GM18502 (cell line): ENCODE measurements around the gene LMO3.
A peak's percentile ranks its signal among the peaks of the same experiment; 100 is the strongest.

Experiments
- ATAC-seq: cut with Tn5 transposase; IDR thresholded peaks from one replicate; pipeline ENCODE4 v1.9.1; 2021; ENCODE audit warnings: mild to moderate bottlenecking; ENCODE audit not compliant: unreplicated experiment, poor library complexity

Gene LMO3

DNA sequence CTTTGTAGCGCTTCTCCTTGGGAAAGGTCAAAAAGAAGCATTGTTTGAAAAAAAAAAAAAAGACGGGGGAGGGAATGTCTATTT lies at the start of gene LMO3:
LMO3 (minus strand) TSS at position 46 of the 84 bp plus-strand sequence. CDS start 5,302 bp downstream, outside the sequence.
- no peak for ATAC-seq

DNA sequence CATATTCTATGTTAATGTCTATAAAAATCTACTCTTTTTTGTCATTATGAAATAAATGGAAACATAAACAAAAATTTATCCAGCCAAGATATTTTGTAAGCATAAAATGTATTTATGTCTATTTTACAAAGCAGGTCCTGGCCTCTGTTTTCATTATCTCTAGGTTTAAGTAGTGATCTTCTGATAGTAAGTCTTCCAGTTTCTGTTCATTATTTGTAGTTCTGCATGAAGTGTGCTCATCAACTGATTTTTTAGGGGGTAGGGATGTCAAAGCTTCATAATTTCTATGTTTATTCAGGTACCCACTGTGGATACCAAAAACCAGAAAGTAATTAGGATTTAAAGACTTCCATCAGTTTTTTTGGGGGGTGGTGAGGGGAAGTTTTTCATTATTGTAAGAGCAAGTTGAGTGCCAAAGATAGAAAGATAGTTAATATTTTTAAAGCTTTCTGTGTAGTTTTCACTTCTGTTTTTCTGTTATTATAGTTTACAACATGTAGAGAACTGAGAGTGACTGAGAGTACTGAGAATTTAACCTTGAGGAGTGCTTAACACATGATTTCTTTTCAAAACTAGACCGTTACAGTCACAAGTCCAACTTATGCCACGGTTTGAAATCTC lies 30.6 kb upstream of the LMO3 start:
- ATAC-seq = peak; percentile 94

- ATAC-seq = no peak
These were observed 28.8 kb upstream of the LMO3 start for GRCh38 chr12:16634786-16635185.

GRCh38 chr12:16626991-16627390 lies 21.0 kb upstream of the LMO3 start:
- no peak for ATAC-seq

- ATAC-seq = peak; percentile 58
These were observed 16.4 kb upstream of the LMO3 start for GRCh38 chr12:16622338-16622737.

DNA sequence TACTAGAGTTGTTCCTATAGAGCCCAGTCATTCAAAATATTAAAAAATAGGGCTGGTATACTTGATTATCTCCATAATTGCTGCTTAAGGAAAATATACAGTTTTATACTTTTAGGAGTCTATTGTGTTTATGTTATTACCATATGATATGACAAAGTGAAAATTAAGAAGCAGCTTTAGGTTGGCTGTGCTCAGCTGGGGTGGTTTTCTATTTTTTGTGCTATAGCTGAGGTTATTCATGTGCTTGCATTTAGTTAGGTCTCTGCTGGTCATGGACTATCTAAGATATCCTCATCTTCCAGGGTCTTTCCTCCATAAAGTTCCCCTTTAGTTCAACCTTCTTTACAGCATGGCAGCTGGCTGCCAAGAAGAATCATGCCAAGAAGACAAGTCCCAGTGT lies 13.6 kb upstream of the LMO3 start:
- no peak for ATAC-seq

GRCh38 chr12:16618256-16618655 lies 12.3 kb upstream of the LMO3 start:
- ATAC-seq = no peak

- ATAC-seq = no peak
These were observed 7.2 kb upstream of the LMO3 start for GRCh38 chr12:16613199-16613598.

DNA sequence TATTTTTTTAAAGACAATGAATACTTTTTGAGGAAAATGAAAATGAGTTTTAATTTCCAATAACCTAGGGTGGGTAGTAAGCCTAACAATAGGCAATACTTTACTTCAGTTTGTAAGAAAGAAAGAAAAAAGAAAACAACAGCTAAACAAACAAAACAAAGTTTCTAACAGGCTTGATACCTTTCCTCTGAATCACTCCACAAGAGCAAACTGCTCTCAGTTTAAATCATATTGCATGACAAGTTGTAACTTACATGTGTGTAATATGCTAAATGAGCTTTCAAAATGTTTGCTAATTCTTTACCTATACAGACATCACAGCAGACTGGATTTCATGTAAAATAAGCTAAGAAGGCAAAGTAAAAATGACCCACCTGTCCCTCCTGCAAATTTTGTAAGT lies 6.7 kb upstream of the LMO3 start:
- no peak for ATAC-seq

DNA sequence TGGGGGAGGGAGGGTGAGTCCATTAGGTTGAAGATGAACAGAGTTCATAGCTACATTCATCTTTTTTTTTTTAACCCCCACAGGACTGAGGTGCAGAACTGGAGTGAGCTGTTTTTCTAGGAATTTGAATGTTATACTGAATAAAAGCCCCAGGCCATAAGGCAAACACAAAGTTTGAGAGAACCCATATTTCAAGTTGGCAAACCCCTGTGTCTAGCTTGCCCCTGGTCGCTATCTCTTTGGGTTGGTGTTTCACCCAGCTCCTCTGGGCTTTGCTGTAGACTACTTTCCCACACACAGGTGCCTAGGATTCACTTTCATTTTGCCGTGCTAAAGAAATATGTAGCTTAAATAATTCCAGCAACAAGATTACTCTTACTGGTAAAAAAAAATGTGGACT lies 5.2 kb upstream of the LMO3 start:
- ATAC-seq = no peak

DNA sequence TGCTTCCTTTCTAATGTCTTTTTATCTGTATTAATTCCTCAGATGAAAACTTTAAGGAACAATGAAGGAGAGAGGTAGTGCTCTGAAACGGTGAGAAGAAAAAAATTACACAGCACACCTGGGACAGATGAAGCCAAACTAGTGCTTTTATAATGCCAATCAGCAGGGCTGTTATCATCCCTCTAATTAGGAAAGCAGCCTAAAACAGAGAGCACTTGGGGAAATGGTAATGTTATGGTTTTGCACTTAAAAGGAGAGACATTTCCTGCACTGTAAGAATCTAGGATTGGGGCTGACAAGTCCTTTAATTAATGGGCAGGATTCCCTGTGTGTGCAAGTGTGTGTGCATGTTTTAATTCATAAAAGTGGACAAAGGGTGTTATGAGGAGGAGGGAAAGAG lies 4.8 kb upstream of the LMO3 start:
- no peak for ATAC-seq

DNA sequence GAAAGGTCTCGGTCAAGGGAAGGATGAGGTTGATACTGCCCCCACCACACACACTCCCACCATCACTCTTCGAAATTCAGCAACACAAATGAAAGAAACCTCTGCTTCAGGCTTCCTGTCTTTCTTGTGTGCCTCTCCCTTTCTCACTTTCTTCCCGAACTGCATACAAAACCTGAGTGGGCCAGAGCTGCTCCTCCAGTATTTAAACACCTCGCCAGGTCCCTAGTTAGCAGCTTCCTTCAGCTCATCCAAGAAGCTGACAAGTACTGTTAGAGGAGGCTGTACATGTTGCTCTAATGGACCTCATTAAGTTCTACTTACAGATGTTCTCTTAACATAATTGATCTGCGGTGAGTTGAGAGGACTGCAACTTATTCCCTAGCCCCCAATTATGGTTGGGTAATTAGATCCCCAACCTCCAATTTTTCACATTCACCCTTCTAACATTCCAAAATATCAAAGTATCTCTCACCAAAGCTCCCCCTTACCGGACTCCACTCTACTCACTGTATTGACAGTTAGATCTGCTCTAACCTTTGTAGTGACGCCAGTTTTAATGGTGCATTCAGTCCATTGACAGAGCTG lies 4.1 kb upstream of the LMO3 start:
- ATAC-seq = no peak

DNA sequence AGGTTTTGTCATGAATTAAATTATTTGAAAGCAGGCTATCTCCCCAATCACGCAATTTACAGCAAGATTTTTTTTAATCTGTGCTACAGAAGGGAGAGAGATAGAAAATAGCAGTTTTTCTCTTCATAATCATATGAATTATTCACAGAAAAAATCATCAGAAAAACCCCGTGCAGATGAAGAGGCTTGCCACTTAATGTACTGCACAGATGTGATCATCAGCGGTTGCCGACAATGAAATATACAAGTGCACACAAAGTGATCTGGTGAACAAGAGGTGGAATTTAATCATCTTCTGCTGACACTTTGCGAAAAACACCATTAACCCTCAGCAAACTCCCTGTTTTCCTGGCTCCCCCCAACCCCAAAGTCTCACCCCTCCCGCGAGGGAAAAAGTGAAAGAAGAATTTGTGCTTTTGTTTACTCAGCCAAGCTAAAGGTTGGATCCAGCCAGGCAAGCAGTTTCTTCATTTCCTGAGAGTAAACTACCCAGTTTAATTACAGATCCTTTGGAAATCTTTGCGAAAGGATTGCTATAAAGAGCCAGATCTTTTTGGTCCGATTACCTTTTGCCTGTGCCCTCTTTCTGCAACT lies 3.1 kb upstream of the LMO3 start:
- no peak for ATAC-seq

DNA sequence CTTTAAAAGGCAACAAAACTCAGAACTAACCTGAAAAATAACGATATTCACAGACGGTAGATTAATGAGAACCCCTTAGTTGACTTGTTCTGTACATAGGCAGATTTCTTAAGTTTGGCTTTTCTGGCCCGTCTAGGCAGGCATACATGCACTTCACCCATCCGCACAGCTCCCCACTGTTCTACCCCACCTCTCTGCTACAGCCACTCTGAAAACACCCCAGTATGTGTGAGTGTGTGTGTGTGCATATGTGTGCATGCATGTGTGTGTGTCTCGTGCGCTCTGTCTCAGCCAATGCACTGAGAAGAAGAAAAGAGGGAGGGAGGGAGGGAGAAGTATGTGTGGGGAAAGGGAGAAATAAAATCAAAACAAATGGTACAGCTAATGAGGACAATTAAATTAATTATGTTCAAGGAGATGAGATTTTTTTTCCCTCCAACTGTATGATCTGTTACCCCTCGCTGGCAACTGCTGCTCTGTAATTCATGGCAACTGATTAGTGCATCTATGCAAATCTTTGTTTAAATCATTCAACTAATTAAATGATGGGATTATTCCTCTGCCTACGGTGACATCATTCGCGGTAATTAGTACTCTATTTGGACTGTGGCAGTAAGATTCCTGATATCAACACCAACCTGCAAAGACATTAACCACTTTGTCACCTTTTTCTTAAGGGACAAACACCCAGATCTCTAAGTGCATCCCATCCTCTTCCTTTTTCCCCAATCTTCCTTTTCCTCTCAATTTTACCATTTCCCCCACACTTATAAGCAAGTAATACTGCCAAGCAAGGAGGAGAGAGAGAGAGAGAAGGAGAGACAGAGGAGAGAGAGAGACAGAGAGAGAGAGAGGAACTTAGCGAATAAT lies 2.2 kb upstream of the LMO3 start:
- no peak for ATAC-seq

DNA sequence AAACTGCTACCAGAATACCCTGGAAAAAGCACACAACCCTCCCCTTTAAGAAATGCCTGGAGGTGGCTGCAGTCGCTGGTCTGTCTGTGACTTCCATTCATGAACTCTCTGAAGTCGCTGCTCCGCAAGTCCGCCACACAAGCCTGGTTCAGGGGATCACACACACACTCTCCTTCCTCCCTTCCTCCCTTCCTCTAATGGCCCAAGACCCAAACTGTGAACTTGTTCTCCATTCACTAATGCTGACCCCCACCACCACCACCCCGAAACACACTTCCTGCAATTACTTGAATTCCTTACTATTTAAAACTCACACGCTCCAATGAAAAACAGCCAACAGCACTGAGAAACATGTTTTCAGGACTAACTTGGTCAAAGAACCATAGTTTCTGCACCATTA lies 1.0 kb upstream of the LMO3 start:
- ATAC-seq = no peak

GRCh38 chr12:16606201-16606849 lies 363 bp upstream of the LMO3 start:
- ATAC-seq = peak; percentile 39

DNA sequence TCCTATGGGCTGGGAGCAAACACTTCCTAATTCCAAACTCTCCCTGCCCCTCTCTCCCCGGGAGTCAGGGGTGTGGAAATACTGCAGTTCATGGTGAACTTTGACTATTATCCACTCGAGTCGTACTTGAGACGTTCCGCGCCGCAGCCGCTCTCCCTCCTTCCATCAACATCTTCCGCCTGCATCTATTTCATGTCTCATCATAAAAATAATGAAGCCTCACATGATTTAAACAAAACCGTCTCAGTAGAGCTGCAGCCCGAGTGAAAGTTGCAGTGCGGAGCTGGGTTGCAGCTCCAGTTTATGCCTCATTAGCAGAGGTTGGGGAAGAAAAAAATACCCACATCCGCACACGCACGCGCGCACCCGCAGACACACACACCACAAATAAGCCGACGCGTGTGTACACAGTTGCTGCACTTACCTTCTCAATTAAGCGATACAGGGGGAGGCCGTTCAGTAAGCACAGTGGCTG lies 283 bp downstream of the LMO3 start:
- no peak for ATAC-seq

GRCh38 chr12:16604596-16605252 lies 1.2 kb downstream of the LMO3 start:
- ATAC-seq = no peak

DNA sequence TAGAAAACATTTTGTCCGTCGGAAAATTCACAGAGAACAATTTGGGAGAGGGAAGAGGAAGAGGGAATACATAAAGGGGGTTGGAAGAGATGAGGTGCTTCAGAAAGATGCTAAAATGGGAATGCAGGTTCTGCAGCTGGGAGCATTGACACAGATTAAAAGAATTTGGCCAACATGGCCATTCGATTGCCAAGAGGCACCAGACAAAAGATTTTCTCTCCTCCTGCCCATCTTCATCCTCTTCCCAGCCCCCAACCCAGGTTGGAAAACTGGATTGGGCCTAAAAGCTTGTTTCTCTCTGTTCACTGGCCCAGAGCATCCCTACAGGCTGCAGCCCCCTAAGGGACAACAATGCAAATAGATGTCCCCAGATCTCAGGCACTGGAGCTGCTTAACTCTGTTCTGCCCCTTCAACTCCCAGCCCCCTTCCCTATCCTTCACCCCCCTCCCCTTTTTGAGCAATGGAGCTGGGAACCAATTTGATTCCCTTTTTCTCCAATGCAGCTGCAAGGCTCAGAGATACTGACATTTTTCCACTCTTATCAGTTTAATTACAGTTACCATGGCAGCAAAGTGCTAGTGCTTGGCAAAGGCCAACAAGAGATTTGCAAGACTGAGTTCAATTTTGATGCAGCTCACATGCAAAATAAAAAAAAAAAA lies 1.9 kb downstream of the LMO3 start:
- ATAC-seq = no peak

DNA sequence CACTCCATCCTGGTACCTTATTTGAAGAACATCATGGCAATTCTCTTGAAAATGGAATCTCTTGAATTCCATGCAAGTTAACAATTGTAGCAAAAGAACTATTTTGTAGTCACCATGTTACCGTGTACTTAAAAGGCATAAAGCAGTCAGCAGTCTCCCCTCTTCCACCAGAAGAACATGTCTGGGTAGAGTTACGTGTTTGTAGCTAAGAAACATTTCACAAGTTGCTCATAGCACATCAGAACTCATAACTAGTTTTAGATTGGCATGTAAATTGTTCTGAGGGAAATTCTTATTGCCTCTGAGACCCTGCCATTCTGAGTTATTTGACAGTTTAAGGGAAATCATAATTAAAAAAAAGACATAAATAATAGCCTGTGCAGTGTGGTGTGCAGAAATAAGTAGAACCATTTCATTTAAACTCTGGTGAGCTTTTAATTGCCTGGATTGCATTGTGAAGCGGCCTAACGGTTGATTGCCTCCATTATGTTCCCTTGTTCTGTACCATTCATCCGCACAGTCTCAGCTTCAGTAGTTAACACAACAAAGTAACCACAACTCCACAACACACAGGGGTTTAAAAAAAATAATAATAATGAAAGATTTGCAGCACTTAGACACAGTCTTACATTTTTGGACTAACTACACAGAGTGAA lies 2.6 kb downstream of the LMO3 start:
- ATAC-seq = no peak
